ENCODE data around the gene PGAM1.
"Not testable (repeated sequence)": the region's sequence is repeated elsewhere in the genome, so short reads cannot be mapped to it uniquely, and the experiment has no call there.

The PGAM1 gene

DNA sequence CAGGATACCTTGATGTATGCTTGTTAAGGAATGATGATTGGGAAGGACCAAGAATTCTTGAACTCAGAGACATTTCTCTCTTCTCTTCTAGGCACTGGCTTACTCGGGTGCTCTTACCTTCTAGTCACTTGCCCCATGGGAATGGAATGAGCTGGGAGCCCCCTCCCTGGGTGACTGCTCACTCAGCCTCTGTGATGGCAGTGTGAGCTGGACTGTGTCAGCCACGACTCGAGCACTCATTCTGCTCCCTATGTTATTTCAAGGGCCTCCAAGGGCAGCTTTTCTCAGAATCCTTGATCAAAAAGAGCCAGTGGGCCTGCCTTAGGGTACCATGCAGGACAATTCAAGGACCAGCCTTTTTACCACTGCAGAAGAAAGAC is 30.7 kb downstream of the PGAM1 start:
- no peak for DNase-seq (ENCODE audit: low read depth in 2 of 2)

DNA sequence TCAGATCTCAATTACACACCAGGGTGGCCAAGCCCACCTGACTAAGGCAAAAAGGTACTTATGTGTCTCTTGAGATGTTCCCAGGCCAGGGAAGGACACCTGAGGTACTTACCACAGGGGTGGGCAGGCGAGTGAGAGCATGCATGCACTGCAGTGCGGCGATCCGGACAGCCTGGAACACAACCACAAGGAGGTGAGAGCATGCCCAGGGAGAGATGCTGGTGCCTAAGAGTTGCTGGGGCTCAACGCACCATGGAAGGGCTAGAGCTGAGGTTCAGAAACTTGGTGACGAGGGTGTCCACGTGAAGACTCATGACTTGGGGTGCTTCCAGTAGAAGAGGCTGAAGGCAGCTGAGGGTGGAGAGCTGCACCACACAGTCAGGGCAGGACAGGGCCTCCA is 33.1 kb downstream of the PGAM1 start:
- DNase-seq (ENCODE audit: low read depth in 2 of 2): no peak

DNA sequence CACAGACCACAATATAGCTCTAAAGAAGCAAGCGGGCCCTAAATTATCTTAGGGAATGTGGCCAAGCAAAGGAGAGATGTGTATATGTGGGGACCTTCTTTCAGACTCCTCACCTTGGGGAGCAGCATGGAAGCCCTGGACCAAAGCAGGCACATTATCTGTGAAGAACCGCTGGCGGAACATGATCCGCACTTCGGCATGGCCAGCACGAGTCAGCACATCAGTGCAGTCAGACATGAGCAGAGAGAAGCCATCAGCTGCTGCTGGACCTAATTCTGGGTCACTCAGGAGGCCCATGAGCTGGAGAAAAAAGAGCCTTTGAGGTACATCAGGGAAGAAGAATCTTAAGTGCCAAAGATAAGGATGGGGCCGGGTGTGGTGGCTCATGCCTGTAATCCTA is 33.9 kb downstream of the PGAM1 start:
- no peak for DNase-seq (ENCODE audit: low read depth in 2 of 2)

DNA sequence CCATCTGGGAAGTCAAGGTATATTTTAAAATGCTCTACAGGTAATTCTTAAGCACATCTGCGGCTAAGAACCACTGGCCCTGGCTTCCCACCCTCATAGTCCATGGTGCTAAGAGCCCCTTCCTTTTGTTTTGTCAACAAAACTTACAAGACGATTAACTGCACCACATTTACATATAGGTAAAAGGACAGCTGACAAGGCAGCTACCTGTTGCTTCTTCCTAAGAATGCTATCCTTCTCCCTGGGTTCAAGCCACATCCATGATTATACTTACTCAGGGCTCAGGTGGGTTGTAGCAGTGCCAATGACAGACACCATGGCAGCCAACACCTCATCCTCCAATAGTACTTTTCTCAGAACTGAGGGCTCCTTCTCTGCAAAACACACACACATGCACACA is 36.3 kb downstream of the PGAM1 start:
- no peak for DNase-seq (ENCODE audit: low read depth in 2 of 2)

DNA sequence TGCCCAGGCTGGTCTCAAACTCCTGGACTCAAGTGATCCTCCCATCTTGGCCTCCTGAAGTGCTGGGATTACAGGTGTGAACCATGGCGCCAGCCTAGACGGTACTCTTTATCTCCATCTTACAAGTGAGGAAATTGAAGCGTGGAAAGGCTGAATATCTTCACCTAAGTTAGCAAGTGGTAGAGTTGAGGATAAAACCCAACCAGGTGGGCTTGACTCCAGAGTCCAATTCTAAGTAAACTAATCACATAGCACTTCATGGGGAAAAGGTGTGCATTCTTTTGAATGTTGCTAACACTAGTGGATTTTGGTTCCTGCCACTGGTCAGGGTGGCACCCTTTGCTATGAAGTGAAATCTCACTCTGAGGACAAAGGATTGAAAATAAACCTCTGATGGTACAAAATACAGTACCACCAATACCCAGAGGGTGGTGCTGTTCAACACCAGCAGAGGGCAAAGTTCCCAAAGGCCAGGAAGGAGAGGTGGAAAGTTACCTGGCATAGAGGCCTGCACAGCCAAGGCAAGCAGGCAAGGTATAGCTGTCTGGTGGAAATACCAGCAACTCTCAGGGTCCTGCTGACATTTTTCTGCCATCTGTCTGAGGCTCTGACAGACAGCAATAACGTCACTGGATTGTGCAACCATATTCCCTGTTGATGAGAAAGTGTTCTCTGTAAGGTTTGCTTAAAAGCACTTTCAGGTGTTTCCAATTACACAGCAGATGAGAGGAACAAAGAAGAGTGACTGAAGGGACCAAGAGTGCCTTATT is 37.6 kb downstream of the PGAM1 start:
- no peak for DNase-seq (ENCODE audit: low read depth in 2 of 2)

DNA sequence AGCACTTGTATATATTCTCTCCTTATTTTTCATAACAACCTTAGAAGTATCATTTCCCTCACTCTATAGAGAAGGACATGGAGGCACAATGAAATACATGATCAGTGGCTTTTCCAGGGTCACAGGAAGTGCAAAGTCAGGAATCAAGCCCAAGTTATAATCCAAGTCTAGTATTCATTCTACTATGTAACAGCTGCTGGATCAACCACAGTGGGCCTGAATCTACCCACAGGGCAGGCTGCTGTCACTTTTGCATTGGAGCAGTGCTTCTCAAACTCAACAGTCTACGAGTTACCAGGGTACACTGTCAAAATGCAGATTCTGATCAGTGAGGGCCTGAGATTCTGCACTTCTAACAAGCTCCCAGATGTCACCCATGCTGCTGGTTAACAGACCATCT is 38.2 kb downstream of the PGAM1 start:
- DNase-seq (ENCODE audit: low read depth in 2 of 2): no peak

DNA sequence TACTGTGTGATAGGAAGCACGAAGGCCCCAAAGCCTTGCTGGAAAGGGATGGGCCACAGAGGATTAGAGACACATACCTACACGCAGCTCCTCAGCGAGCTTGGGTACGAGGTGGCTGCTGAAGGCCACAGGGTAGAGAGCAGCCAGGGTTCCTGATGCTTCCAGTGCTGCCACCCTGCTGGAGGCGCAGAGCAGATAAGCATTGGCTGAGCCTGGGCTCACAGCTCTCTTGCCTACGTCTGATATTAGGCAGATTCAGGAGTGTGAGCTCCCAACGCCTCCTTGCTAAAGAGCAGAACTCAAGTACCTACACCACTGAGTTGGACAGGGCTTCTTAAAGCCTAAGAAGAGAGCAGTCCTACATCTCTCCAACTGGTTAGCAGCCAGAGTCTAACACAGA is 40.0 kb downstream of the PGAM1 start:
- DNase-seq (ENCODE audit: low read depth in 2 of 2): no peak

DNA sequence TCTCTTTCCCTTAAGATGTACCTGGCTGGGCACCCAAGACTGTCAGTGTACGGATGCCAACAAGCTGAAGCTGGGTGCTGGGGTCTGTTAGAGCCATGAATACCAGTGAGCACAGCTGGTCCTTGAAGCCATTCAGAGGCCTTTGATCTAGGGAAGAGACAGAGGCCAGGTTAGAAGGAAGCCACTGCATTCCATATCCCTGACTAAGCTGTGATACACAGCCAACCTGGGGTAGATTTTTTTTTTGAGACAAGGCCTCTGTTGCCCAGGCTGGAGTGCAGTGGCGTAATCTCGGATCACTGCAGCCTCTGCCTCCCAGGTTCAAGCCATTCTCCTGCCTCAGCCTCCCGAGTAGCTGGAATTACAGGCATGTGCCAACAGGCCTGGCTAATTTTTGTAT is 40.8 kb downstream of the PGAM1 start:
- no peak for DNase-seq (ENCODE audit: low read depth in 2 of 2)

DNA sequence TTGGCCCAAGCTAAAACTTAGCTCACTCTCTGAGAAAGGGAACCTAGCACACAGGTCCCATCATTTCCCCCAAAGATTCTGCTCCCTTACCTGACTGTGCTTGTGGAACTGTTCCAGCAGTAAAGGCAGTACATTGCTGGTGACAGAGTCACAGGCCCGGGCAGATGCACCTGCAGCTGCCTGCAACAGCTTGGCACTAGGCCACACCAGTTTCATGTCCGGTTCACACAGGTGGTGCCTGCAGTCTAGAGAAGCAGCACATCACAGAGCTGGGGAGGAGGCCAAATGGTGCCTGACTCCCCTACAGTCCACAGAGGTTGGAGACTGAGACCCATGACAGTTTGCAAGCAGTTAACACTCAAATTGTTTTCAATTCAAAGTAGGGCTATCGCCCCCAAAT is 42.2 kb downstream of the PGAM1 start:
- no peak for DNase-seq (ENCODE audit: low read depth in 2 of 2)

DNA sequence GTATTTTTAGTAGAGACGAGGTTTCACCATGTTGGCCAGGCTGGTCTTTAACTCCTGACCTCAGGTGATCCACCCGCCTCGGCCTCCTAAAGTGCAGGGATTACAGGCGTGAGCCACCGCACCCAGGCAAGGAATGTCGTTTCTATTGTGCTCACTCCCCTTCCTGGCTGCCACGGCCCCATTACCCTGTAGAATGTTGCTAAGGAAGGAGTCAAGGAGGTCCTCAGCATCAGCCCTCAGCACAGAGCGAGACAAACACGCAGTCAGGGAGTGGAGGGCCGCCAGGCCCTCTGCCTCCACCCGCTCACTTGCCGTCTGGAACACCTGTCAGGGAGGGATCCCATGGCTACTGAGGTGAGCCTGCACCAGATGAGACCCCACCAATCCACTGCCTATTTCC is 42.8 kb downstream of the PGAM1 start:
- DNase-seq (ENCODE audit: low read depth in 2 of 2): not testable (repeated sequence)

DNA sequence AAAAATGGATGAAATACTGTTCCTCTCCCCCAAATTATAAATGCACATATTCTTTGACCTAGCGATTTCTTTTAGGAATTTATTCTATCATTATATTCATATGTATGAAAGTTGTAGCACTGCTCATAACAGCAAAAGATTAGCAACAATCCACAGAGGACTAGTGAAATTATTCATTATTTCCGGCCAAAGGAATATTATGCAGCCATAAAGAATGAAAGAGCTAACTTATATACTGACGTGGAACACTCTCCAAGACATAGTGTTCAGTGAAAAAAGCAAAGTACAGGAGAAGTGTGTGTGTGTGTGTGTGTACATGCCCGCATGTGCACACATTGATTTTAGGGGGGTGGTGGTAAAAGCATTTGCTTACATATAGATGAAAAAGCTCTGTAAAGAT is 48.9 kb downstream of the PGAM1 start:
- no peak for DNase-seq (ENCODE audit: low read depth in 2 of 2)

DNA sequence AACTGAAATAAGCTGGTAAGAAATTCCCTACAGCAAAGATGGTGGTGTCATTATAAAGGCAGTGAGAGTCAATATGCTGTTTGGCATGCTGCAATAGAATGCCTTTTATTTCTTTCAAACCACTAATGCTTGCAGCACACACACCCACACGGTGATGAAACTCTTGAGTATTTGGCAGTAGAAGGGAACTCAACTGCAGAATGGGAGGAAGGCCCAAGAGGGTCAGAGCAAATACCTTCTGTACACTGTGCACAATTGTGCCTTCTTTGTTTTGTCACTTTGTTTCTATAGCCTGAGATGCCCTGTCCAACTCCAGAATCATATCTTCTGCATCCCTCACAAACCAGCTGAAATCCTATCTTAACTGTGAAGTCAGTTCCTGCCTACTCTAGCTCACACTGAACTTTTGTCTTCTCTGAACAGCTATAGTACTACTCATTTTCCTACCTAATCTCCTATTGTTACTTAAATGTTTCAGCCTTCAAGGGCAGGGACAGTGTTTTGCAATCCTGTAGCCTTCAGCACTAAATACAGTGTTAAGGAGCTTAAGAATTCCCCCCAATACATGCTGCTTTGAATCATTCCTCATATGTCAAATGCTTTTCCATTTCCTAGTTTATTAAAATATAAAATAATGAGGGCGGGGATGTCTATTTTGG is 50.1 kb downstream of the PGAM1 start:
- DNase-seq (ENCODE audit: low read depth in 2 of 2): no peak

DNA sequence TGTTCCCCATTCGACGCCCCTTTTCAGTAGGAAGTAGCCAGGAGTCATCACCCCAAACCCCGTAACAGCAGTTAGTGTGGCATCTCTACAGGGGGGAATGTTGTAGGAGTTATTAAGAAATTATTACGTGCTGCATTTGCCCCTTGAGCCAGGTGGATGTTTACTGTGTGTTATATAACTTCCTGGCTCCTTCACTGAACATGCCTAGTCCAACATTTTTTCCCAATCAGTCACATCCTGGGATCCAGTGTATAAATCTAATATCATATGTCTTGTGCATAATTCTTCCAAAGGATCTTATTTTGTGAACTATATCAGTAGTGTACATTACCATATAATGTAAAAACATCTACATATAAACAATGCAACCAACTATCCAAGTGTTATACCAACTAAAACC is 53.4 kb downstream of the PGAM1 start:
- not testable (repeated sequence) for DNase-seq (ENCODE audit: low read depth in 2 of 2)

DNA sequence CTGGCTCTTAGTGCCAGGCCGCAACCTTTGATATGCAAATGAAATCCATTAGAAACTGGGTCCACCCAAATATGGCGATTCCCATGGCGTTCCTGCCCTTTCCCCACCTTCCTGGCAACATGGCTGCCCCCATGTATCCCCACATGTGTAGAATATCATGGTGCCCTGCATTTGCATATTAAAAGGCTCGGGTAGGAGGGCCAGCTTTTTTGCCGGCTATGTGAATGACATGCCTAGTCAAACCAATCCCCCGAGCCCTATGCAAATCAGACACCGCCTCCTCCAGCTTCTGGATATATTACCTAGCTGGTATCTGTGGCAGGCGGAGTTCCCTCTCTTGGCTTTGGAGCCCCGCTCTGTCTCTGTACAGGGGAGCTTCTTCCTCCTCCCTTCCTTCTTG is 53.9 kb downstream of the PGAM1 start:
- DNase-seq (ENCODE audit: low read depth in 2 of 2): no peak

DNA sequence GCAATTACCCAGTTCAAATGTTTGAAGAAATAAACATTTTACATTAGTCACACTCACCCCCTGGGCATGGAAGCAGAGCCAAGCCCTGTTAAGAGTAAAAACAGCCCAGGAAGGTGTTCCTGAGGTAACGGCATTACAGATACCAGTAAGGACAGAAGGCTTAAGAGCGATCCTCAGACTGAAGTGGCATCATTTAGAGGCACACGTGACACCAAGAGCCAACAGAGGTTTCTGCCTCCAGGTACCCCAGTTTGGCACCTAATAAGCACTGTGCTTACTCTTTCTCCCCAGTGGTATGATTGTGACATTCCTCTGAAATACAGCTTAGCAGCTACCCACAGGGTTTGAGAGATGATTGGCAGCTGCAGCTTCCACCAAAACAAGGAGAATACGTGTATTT is 55.1 kb downstream of the PGAM1 start:
- DNase-seq (ENCODE audit: low read depth in 2 of 2): no peak

DNA sequence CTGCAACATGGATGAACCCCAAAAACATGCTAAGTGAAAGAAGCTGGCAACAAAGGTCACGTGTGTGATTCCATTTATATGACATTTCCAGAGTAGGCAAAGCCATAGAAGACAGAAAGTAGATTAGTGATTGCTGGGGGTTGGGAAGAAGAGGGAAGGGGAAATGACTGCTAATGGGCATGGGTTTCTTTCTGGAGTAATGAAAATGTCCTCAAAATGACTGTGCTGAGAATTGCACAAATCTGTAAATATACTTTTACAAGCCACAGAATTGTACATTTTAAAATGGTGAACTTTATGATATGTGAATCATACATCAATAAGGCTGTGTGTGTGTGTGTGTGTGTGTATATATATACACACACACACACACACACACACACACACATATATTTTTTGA is 56.4 kb downstream of the PGAM1 start:
- DNase-seq (ENCODE audit: low read depth in 2 of 2): no peak

Measured in stimulated activated CD8-positive, alpha-beta memory T cell treated with anti-CD3 and anti-CD28 coated beads, Interleukin-2, amount 100 ng/mL, for 48 hours (primary cell).